Measurements from ENCODE around the gene PGD.
"Not testable (repeated sequence)": the region's sequence is repeated elsewhere in the genome, so short reads cannot be mapped to it uniquely, and the experiment has no call there.

The PGD gene

GRCh38 chr1:10399444-10399941, 629 bp downstream of the PGD start:
- DNase-seq (ENCODE audit: low read depth in 2 of 2), result no peak

GRCh38 chr1:10400013-10400412, 1.1 kb downstream of the PGD start:
- DNase-seq (ENCODE audit: low read depth in 2 of 2), result no peak

GRCh38 chr1:10401281-10401680, 2.4 kb downstream of the PGD start:
- no peak for DNase-seq (ENCODE audit: low read depth in 2 of 2)

- DNase-seq (ENCODE audit: low read depth in 2 of 2), result no peak
Observed at GRCh38 chr1:10402729-10403274, 3.9 kb downstream of the PGD start.

GRCh38 chr1:10407201-10407600, 8.3 kb downstream of the PGD start:
- DNase-seq (ENCODE audit: low read depth in 2 of 2), result no peak

GRCh38 chr1:10415211-10415930, 16.5 kb downstream of the PGD start:
- no peak for DNase-seq (ENCODE audit: low read depth in 2 of 2)

- not testable (repeated sequence) for DNase-seq (ENCODE audit: low read depth in 2 of 2)
Observed at GRCh38 chr1:10415967-10416366, 17.1 kb downstream of the PGD start.

- not testable (repeated sequence) for DNase-seq (ENCODE audit: low read depth in 2 of 2)
Observed at GRCh38 chr1:10418741-10419140, 19.9 kb downstream of the PGD start.

- DNase-seq (ENCODE audit: low read depth in 2 of 2), result no peak
Observed at GRCh38 chr1:10419351-10419750, 20.5 kb downstream of the PGD start.

GRCh38 chr1:10421637-10422036, 22.8 kb downstream of the PGD start:
- no peak for DNase-seq (ENCODE audit: low read depth in 2 of 2)

GRCh38 chr1:10424034-10424433, 25.2 kb downstream of the PGD start:
- DNase-seq (ENCODE audit: low read depth in 2 of 2), result no peak

GRCh38 chr1:10424651-10425050, 25.8 kb downstream of the PGD start:
- no peak for DNase-seq (ENCODE audit: low read depth in 2 of 2)

- DNase-seq (ENCODE audit: low read depth in 2 of 2), result not testable (repeated sequence)
Observed at GRCh38 chr1:10425826-10426534, 27.1 kb downstream of the PGD start.

- DNase-seq (ENCODE audit: low read depth in 2 of 2), result not testable (repeated sequence)
Observed at GRCh38 chr1:10426535-10426848, 27.6 kb downstream of the PGD start.

- DNase-seq (ENCODE audit: low read depth in 2 of 2), result no peak
Observed at GRCh38 chr1:10428984-10429383, 30.1 kb downstream of the PGD start.

- DNase-seq (ENCODE audit: low read depth in 2 of 2), result no peak
Observed at GRCh38 chr1:10429868-10430215, 31.0 kb downstream of the PGD start.

GRCh38 chr1:10430216-10431069, 31.6 kb downstream of the PGD start, which contains the start of gene CENPS:
Gene CENPS (plus strand): TSS chr1:10430433. CDS start chr1:10430518, 85 bp downstream.
- DNase-seq (ENCODE audit: low read depth in 2 of 2), result peak; percentile 83 to 89

GRCh38 chr1:10431070-10431730, 32.3 kb downstream of the PGD start:
- no peak for DNase-seq (ENCODE audit: low read depth in 2 of 2)

GRCh38 chr1:10432910-10433700, 34.2 kb downstream of the PGD start:
- DNase-seq (ENCODE audit: low read depth in 2 of 2), result no peak

GRCh38 chr1:10433790-10434189, 34.9 kb downstream of the PGD start:
- no peak for DNase-seq (ENCODE audit: low read depth in 2 of 2)

GRCh38 chr1:10434590-10434989, 35.7 kb downstream of the PGD start:
- no peak for DNase-seq (ENCODE audit: low read depth in 2 of 2)
